ENCODE data around the gene PLEKHG3.

The PLEKHG3 gene

GRCh38 chr14:64704743-64705380, 638 bp downstream of the PLEKHG3 start:
- peak; percentile 39 for DNase-seq (ENCODE audit: extremely low spot score)
- TF ChIP-seq CTBP1 (IDR thresholded peaks at IDR 0.05; ENCODE audit: borderline replicate concordance) (no peak), L3MBTL2 (conservative IDR thresholded peaks at IDR 0.05) (peak; percentile 44; the same call in 1 of the 2 replicates), FOXK2 (IDR thresholded peaks at IDR 0.05) (no peak), SP1 (IDR thresholded peaks at IDR 0.05) (no peak), ARNT (IDR thresholded peaks at IDR 0.05) (no peak), LEF1 (IDR thresholded peaks at IDR 0.05; ENCODE audit: borderline replicate concordance) (no peak)
- TF ChIP-seq, protein P1, sequence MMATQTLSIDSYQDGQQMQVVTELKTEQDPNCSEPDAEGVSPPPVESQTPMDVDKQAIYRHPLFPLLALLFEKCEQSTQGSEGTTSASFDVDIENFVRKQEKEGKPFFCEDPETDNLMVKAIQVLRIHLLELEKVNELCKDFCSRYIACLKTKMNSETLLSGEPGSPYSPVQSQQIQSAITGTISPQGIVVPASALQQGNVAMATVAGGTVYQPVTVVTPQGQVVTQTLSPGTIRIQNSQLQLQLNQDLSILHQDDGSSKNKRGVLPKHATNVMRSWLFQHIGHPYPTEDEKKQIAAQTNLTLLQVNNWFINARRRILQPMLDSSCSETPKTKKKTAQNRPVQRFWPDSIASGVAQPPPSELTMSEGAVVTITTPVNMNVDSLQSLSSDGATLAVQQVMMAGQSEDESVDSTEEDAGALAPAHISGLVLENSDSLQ (IDR thresholded peaks at IDR 0.05), result no peak
- POLR2A ChIA-PET, result interaction anchor here (0.9 to 2.1 kb wide), 13 partner anchors 9 to 164 kb away, joined by 3 to 11 read pairs (median 4); partner anchors contain the start of gene HSPA2
- CTCF ChIA-PET, result interaction anchor here (0.6 to 0.7 kb wide), 2 partner anchors 23 to 137 kb away, joined by 3 read pairs; no protein-coding TSS in a partner anchor

GRCh38 chr14:64705381-64706118, 1.3 kb downstream of the PLEKHG3 start:
- no peak for DNase-seq (ENCODE audit: extremely low spot score)
- no peak for TF ChIP-seq SUZ12 (IDR thresholded peaks at IDR 0.05)
- TF ChIP-seq HDGF (IDR thresholded peaks at IDR 0.05; ENCODE audit: borderline replicate concordance), result no peak
- no peak for TF ChIP-seq SP1 (IDR thresholded peaks at IDR 0.05)
- no peak for TF ChIP-seq FOXA1 (IDR thresholded peaks at IDR 0.05)
- no peak for TF ChIP-seq NFRKB (IDR thresholded peaks at IDR 0.05)
- TF ChIP-seq L3MBTL2 (conservative IDR thresholded peaks at IDR 0.05), result no peak
- TF ChIP-seq LEF1 (IDR thresholded peaks at IDR 0.05; ENCODE audit: borderline replicate concordance), result no peak
- no peak for TF ChIP-seq ARNT (IDR thresholded peaks at IDR 0.05)
- no peak for TF ChIP-seq FOXM1 (IDR thresholded peaks at IDR 0.05; ENCODE audit: borderline replicate concordance)
- no peak for TF ChIP-seq FOXK2 (IDR thresholded peaks at IDR 0.05)
- TF ChIP-seq, protein P1 (IDR thresholded peaks at IDR 0.05), result no peak
- no peak for TF ChIP-seq TARDBP (IDR thresholded peaks at IDR 0.05)
- no peak for TF ChIP-seq ZNF384 (IDR thresholded peaks at IDR 0.05)
- no peak for TF ChIP-seq CTBP1 (IDR thresholded peaks at IDR 0.05; ENCODE audit: borderline replicate concordance)
- no peak for TF ChIP-seq ELF4 (IDR thresholded peaks at IDR 0.05)
- no peak for TF ChIP-seq BHLHE40 (IDR thresholded peaks at IDR 0.05; ENCODE audit: borderline replicate concordance)
- POLR2A ChIA-PET, result interaction anchor here (1.3 to 1.8 kb wide), 3 partner anchors 8 to 22 kb away, joined by 5 to 8 read pairs (median 5); no protein-coding TSS in a partner anchor
- CTCF ChIA-PET, result interaction anchor here (0.7 kb wide), 1 partner anchor 23 kb away, joined by 3 read pairs; no protein-coding TSS in a partner anchor

- no peak for TF ChIP-seq SUZ12 (IDR thresholded peaks at IDR 0.05)
- TF ChIP-seq, protein P1 (IDR thresholded peaks at IDR 0.05), result no peak
- TF ChIP-seq ELF4 (IDR thresholded peaks at IDR 0.05), result no peak
- no peak for DNase-seq (ENCODE audit: extremely low spot score)
- CTCF ChIA-PET, result interaction anchor here (0.9 kb wide), 1 partner anchor 66 kb away, joined by 3 read pairs; no protein-coding TSS in a partner anchor
- POLR2A ChIA-PET, result no interaction called here
These were observed 1.9 kb downstream of the PLEKHG3 start for GRCh38 chr14:64706119-64706592.

- no peak for DNase-seq (ENCODE audit: extremely low spot score)
- ChIA-PET POLR2A (interaction anchor here (1.3 kb wide), 1 partner anchor 8 kb away, joined by 3 read pairs; no protein-coding TSS in a partner anchor), CTCF (interaction anchor here (0.9 kb wide), 1 partner anchor 66 kb away, joined by 3 read pairs; no protein-coding TSS in a partner anchor)
- TF ChIP-seq CTBP1 (IDR thresholded peaks at IDR 0.05; ENCODE audit: borderline replicate concordance), result no peak
- TF ChIP-seq NFRKB (IDR thresholded peaks at IDR 0.05), result no peak
- no peak for TF ChIP-seq BHLHE40 (IDR thresholded peaks at IDR 0.05; ENCODE audit: borderline replicate concordance)
- TF ChIP-seq HDGF (IDR thresholded peaks at IDR 0.05; ENCODE audit: borderline replicate concordance), result no peak
- TF ChIP-seq SP1 (IDR thresholded peaks at IDR 0.05), result no peak
- no peak for TF ChIP-seq FOXM1 (IDR thresholded peaks at IDR 0.05; ENCODE audit: borderline replicate concordance)
- no peak for TF ChIP-seq ZNF384 (IDR thresholded peaks at IDR 0.05)
- no peak for TF ChIP-seq TARDBP (IDR thresholded peaks at IDR 0.05)
- no peak for TF ChIP-seq ARNT (IDR thresholded peaks at IDR 0.05)
- no peak for TF ChIP-seq ELF4 (IDR thresholded peaks at IDR 0.05)
- TF ChIP-seq LEF1 (IDR thresholded peaks at IDR 0.05; ENCODE audit: borderline replicate concordance), result no peak
- no peak for TF ChIP-seq FOXA1 (IDR thresholded peaks at IDR 0.05)
- TF ChIP-seq FOXK2 (IDR thresholded peaks at IDR 0.05), result no peak
- TF ChIP-seq L3MBTL2 (conservative IDR thresholded peaks at IDR 0.05), result no peak
- TF ChIP-seq SUZ12 (IDR thresholded peaks at IDR 0.05), result no peak
- TF ChIP-seq, protein P1 (IDR thresholded peaks at IDR 0.05), result no peak
These were observed 2.5 kb downstream of the PLEKHG3 start for GRCh38 chr14:64706593-64707193.

- POLR2A ChIA-PET, result interaction anchor here (0.7 to 1.3 kb wide), 2 partner anchors 9 to 51 kb away, joined by 3 read pairs; no protein-coding TSS in a partner anchor
- TF ChIP-seq, protein P1 (IDR thresholded peaks at IDR 0.05), result no peak
- TF ChIP-seq FOXM1 (IDR thresholded peaks at IDR 0.05; ENCODE audit: borderline replicate concordance) (no peak), HDGF (IDR thresholded peaks at IDR 0.05; ENCODE audit: borderline replicate concordance) (no peak), FOXA1 (IDR thresholded peaks at IDR 0.05) (no peak), NFRKB (IDR thresholded peaks at IDR 0.05) (no peak), ARNT (IDR thresholded peaks at IDR 0.05) (no peak), L3MBTL2 (conservative IDR thresholded peaks at IDR 0.05) (no peak)
- CTCF ChIA-PET, result no interaction called here
- DNase-seq (ENCODE audit: extremely low spot score), result no peak
These were observed 3.4 kb downstream of the PLEKHG3 start for GRCh38 chr14:64707661-64708060.
